IMR-90 (cell line): ENCODE data around the gene TTC39A. TPM values are rescaled to one million over a fixed set of nuclear protein-coding genes. Genes with fewer than 3 reads are reported as not detected.

Source experiments
- ATAC-seq: fragments of 200-7000 bp; cut with Tn5 transposase; 2 replicates; pipeline ENCODE4 v1.9.1; 2020; ENCODE audit warnings: low read depth, mild to moderate bottlenecking, moderate library complexity
- BruUV-seq: library from RNA; stranded (reverse); fragments of 400-500 nt; replicated peaks from 2 replicates; lab custom pipeline; 2021; lab: Mats Ljungman, UMichigan
- CTCF ChIA-PET: fragments of 300-600 bp; formaldehyde crosslinking; extraction: SDS; loops from one replicate; lab custom pipeline; 2021; ENCODE audit warnings: antibody characterized with exemption; lab: Yijun Ruan, JAX
- POLR2A ChIA-PET: fragments of 300-600 bp; sonication (Branson Sonifier 250); formaldehyde crosslinking; loops from one replicate; lab custom pipeline; 2022; ENCODE audit warnings: antibody characterized with exemption; ENCODE audit not compliant: unreplicated experiment; lab: Charles Lee
- DNase-seq: peaks from one replicate; pipeline ENCODE4 v3.0.0; 2013
- H2AFZ ChIP-seq: replicated peaks from 2 replicates; pipeline ENCODE3; 2013; ENCODE audit warnings: low read length, mild to moderate bottlenecking; ENCODE audit not compliant: poor library complexity
- H2AK5ac ChIP-seq: 2 replicates; pipeline ENCODE4 v1.6.1; 2013; ENCODE audit warnings: low read depth, low read length, inconsistent platforms
- H2AK9ac ChIP-seq: replicated peaks from 2 replicates; pipeline ENCODE3; 2013; ENCODE audit warnings: mild to moderate bottlenecking, low read depth, low read length, moderate library complexity; ENCODE audit not compliant: poor library complexity
- H2BK120ac ChIP-seq: 2 replicates; pipeline ENCODE4 v1.6.1; 2013; ENCODE audit warnings: low read depth, low read length, inconsistent platforms
- H2BK15ac ChIP-seq: 3 replicates; pipeline ENCODE4 v1.6.1; 2013; ENCODE audit warnings: low read depth, low read length, inconsistent platforms
- H2BK20ac ChIP-seq: 2 replicates; pipeline ENCODE4 v1.6.1; 2013; ENCODE audit warnings: low read depth, mild to moderate bottlenecking, inconsistent platforms, low read length, moderate library complexity
- H2BK5ac ChIP-seq: 2 replicates; pipeline ENCODE4 v1.6.1; 2013; ENCODE audit warnings: mild to moderate bottlenecking, low read depth, low read length, inconsistent platforms; ENCODE audit not compliant: poor library complexity, severe bottlenecking
- H3K14ac ChIP-seq: replicated peaks from 2 replicates; pipeline ENCODE4 v1.6.1; 2013; ENCODE audit warnings: low read depth, low read length, inconsistent platforms
- H3K18ac ChIP-seq: 2 replicates; pipeline ENCODE4 v1.6.1; 2013; ENCODE audit warnings: low read depth, low read length, control low read depth
- H3K23ac ChIP-seq: 2 replicates; pipeline ENCODE4 v1.6.1; 2013; ENCODE audit warnings: low read depth, low read length, inconsistent platforms
- H3K27ac ChIP-seq: 2 replicates; pipeline ENCODE4 v1.5.1; 2013; ENCODE audit warnings: mild to moderate bottlenecking, control low read depth, low read length; ENCODE audit not compliant: insufficient read depth
- H3K27me3 ChIP-seq: 2 replicates; pipeline ENCODE4 v1.6.1; 2013; ENCODE audit warnings: low read length; ENCODE audit not compliant: control insufficient read depth, insufficient read depth
- H3K36me3 ChIP-seq: 2 replicates; pipeline ENCODE4 v1.6.1; 2013; ENCODE audit warnings: low read length, mixed read lengths; ENCODE audit not compliant: control insufficient read depth, insufficient read depth
- H3K4ac ChIP-seq: 2 replicates; pipeline ENCODE4 v1.6.1; 2013; ENCODE audit warnings: low read depth, low read length, inconsistent platforms
- H3K4me1 ChIP-seq: 2 replicates; pipeline ENCODE4 v1.6.1; 2013; ENCODE audit warnings: low read length, mixed read lengths; ENCODE audit not compliant: control insufficient read depth, insufficient read depth
- H3K4me2 ChIP-seq: 2 replicates; pipeline ENCODE4 v1.6.1; 2013; ENCODE audit warnings: low read depth, mild to moderate bottlenecking, control low read depth, low read length, moderate library complexity
- H3K4me3 ChIP-seq: 2 replicates; pipeline ENCODE4 v1.5.1; 2013; ENCODE audit warnings: low read depth, mild to moderate bottlenecking, control low read depth, low read length, moderate library complexity; ENCODE audit not compliant: insufficient read depth
- H3K56ac ChIP-seq: 2 replicates; pipeline ENCODE4 v1.6.1; 2013; ENCODE audit warnings: low read length, inconsistent platforms; ENCODE audit not compliant: insufficient read depth; ENCODE audit errors: extremely low read depth
- H3K79me1 ChIP-seq, 2 experiments: 2 replicates each; pipeline ENCODE4 v1.6.1; 2013; ENCODE audit warnings: low read length in 2 of 2, inconsistent platforms in 1 of 2, low read depth in 1 of 2
- H3K9ac ChIP-seq: 2 replicates; pipeline ENCODE4 v1.6.1; 2013; ENCODE audit warnings: low read depth, low read length, control low read depth
- H3K9me1 ChIP-seq: 2 replicates; pipeline ENCODE4 v1.6.1; 2013; ENCODE audit warnings: low read length, inconsistent platforms; ENCODE audit not compliant: insufficient read depth
- H3K9me3 ChIP-seq: 2 replicates; pipeline ENCODE4 v1.6.1; 2013; ENCODE audit warnings: low read length; ENCODE audit not compliant: control insufficient read depth, insufficient read depth
- H4K20me1 ChIP-seq: 2 replicates; pipeline ENCODE4 v1.6.1; 2013; ENCODE audit warnings: low read length, inconsistent platforms; ENCODE audit not compliant: insufficient read depth
- H4K5ac ChIP-seq: 2 replicates; pipeline ENCODE4 v1.6.1; 2013; ENCODE audit warnings: mild to moderate bottlenecking, low read depth, low read length, control low read depth
- H4K8ac ChIP-seq, 2 experiments: 2 replicates each; pipeline ENCODE4 v1.6.1; 2013; ENCODE audit warnings: low read depth in 2 of 2, low read length in 2 of 2, control low read depth in 1 of 2, inconsistent platforms in 1 of 2
- H4K91ac ChIP-seq: 2 replicates; pipeline ENCODE4 v1.6.1; 2013; ENCODE audit warnings: low read depth, low read length, inconsistent platforms; ENCODE audit not compliant: insufficient read depth
- BHLHE40 ChIP-seq: fragments of 150-350 bp; IDR thresholded peaks from 2 replicates; pipeline ENCODE4 v1.6.1; 2016; ENCODE audit warnings: mild to moderate bottlenecking, low read depth, low read length
- CEBPB ChIP-seq: IDR thresholded peaks from 2 replicates; pipeline ENCODE4 v1.6.1; 2012; ENCODE audit warnings: low read depth, low read length, improper control_type of control experiment
- CHD1 ChIP-seq: IDR thresholded peaks from 2 replicates; pipeline ENCODE4 v1.6.1; 2012; ENCODE audit warnings: low read depth, low read length, improper control_type of control experiment
- CTCF ChIP-seq: conservative IDR thresholded peaks from 2 replicates; pipeline ENCODE4 v1.5.1; 2012; ENCODE audit warnings: mild to moderate bottlenecking, low read depth, low read length, improper control_type of control experiment
- FOS ChIP-seq: fragments of 150-350 bp; IDR thresholded peaks from 2 replicates; pipeline ENCODE4 v1.6.1; 2016; ENCODE audit warnings: low read depth, low read length
- MAFK ChIP-seq: IDR thresholded peaks from 2 replicates; pipeline ENCODE4 v1.6.1; 2012; ENCODE audit warnings: low read depth, low read length, improper control_type of control experiment
- MAZ ChIP-seq: IDR thresholded peaks from 2 replicates; pipeline ENCODE4 v1.6.1; 2012; ENCODE audit warnings: low read depth, mild to moderate bottlenecking, low read length, improper control_type of control experiment, moderate library complexity, borderline replicate concordance
- MXI1 ChIP-seq: IDR thresholded peaks from 2 replicates; pipeline ENCODE4 v1.6.1; 2012; ENCODE audit warnings: low read depth, mild to moderate bottlenecking, low read length, moderate library complexity, borderline replicate concordance
- NFE2L2 ChIP-seq: fragments of 150-350 bp; IDR thresholded peaks from 2 replicates; pipeline ENCODE4 v1.6.1; 2016; ENCODE audit warnings: low read depth, mild to moderate bottlenecking, low read length
- RAD21 ChIP-seq: IDR thresholded peaks from 2 replicates; pipeline ENCODE4 v1.6.1; 2012; ENCODE audit warnings: low read length, improper control_type of control experiment
- RCOR1 ChIP-seq: IDR thresholded peaks from 2 replicates; pipeline ENCODE4 v1.6.1; 2012; ENCODE audit warnings: mild to moderate bottlenecking, low read length, improper control_type of control experiment; ENCODE audit not compliant: insufficient replicate concordance
- RFX5 ChIP-seq: IDR thresholded peaks from 2 replicates; pipeline ENCODE4 v1.8.0; 2012; ENCODE audit warnings: low read depth, mild to moderate bottlenecking, low read length, moderate library complexity
- SMC3 ChIP-seq: fragments of 150-350 bp; IDR thresholded peaks from 2 replicates; pipeline ENCODE4 v1.6.1; 2016; ENCODE audit warnings: low read depth, mild to moderate bottlenecking, antibody characterized with exemption, low read length, moderate library complexity
- USF2 ChIP-seq: fragments of 150-350 bp; IDR thresholded peaks from 2 replicates; pipeline ENCODE4 v1.6.1; 2017; ENCODE audit warnings: mild to moderate bottlenecking, antibody characterized with exemption, low read length, low read depth
- WGBS, 2 experiments: methylation state at CpG; one replicate each; pipeline versions ENCODE4 v1.1.5 to v1.1.7; 2013; ENCODE audit warnings: missing lambda C conversion rate in 2 of 2; ENCODE audit not compliant: insufficient read length in 1 of 2; ENCODE audit errors: extremely low coverage in 2 of 2; 5-methylcytosine and 5-hydroxymethylcytosine counted together
- dilution Hi-C: fragments of 300-500 bp; cut with HindIII; formaldehyde crosslinking; loops from one replicate; pipeline ENCODE4 v1.14.3; 2018; ENCODE audit warnings: low sequenced_read_pairs; ENCODE audit not compliant: unreplicated experiment
- in situ Hi-C: fragments of 300-500 bp; cut with MboI; formaldehyde crosslinking; loops from 3 replicates; pipeline ENCODE4 v1.14.3; 2019; ENCODE audit warnings: low sequenced_read_pairs, inconsistent platforms, mixed read lengths
- intact Hi-C: fragments of 100-400 bp; cut with micrococcal nuclease; formaldehyde crosslinking; loops from 2 replicates; pipeline ENCODE4 v1.10.0; 2022
- polyA plus RNA-seq, 3 experiments: library from polyadenylated mRNA; depleted of rRNA; stranded (reverse); fragments of >200 nt; gene quantifications; 2 replicates each; pipeline ENCODE4 v1.2.3, GENCODE V29; 2012; ENCODE audit warnings: low replicate concordance in 1 of 3
- total RNA-seq: library from RNA; depleted of rRNA; stranded (reverse); fragments of >200 nt; gene quantifications from 2 replicates; pipeline ENCODE4 v1.2.3, GENCODE V29; 2012

TTC39A gene
- total and polyA plus RNA-seq, 2 of the 4 experiments (the other 2 are of a cell fraction), result 0.62 to 0.72 TPM

DNA sequence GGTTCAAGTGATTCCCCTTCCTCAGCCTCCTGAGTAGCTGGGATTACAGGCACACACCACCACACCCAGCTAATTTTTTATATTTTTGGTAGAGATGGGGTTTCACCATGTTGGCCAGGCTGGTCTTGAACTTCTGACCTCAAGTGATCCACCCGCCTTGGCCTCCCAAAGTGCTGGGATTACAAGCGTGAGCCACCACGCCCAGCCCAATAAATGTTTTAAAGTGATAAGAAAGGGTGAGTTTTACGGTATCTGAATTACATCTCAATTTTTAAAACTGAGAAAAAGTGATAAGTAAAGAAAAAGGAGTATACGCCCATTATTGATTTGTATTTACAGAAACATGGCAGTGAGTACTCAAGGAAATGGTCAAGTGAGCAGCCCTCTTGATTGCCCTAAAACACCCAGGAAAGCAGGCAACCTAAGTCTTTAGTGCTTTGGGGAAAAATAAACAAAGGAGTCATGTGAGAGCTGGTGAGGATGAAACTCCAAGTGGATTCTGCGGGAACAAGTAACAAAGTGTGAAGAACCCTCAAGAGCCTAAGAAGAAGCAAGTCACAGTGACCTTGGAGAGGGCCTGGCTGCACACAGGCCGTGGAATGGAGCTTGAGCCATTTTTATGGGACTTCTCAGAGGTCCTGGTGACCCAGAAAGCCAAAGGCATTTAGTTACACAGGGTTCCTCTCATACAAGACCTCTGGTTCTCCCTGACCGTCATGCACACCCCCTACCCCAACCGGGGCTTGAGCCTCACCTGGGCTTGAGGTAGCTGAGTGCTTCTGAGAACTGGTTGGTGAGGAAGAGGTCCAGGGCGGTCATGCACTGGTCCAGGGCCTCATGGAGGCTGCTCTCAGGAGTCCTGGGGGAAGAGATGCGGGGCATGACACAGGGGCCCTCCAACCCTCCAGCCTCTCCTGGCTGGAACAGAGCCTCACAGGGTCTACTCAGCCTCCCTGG, 9.1 kb downstream of the TTC39A start:
- no peak overlapping the region for H3K4ac ChIP-seq
- no peaks in the 10 kb centered on the region; the same call in 1 of the 2 replicates for H3K9me3 ChIP-seq
- CTCF ChIA-PET, result no interaction called here
- no peak overlapping the region for H2BK120ac ChIP-seq
- H3K9me1 ChIP-seq, result no peaks in the 10 kb centered on the region
- no peak overlapping the region for H4K8ac ChIP-seq
- no peak overlapping the region for H2BK20ac ChIP-seq
- H3K27me3 ChIP-seq, result peaks cover 4% of the 10 kb centered on the region; the same call in 1 of the 2 replicates
- H2AFZ ChIP-seq, result no peak overlapping the region
- no CpG with 5 or more reads among the region's 11 CpGs for WGBS, 2 experiments
- H2AK9ac ChIP-seq, result no peak overlapping the region
- H2BK15ac ChIP-seq, result no peak overlapping the region
- no peak overlapping the region for H3K56ac ChIP-seq
- H4K5ac ChIP-seq, result no peak overlapping the region
- H3K14ac ChIP-seq, result no peak overlapping the region
- no peak overlapping the region for H2BK5ac ChIP-seq
- no peaks in the 10 kb centered on the region for H3K79me1 ChIP-seq
- in situ Hi-C loops (no loop called here), dilution Hi-C loops (no loop called here), intact Hi-C loops (no loop called here)
- H3K4me2 ChIP-seq, result no peak overlapping the region
- DNase-seq, result no peak
- H3K36me3 ChIP-seq, result no peaks in the 10 kb centered on the region
- H3K18ac ChIP-seq, result no peak overlapping the region
- no TSS peak for BruUV-seq
- no peak for ATAC-seq
- no peak overlapping the region for H3K9ac ChIP-seq
- no peak overlapping the region for H3K4me3 ChIP-seq
- H3K27ac ChIP-seq, result no peak overlapping the region
- H3K4me1 ChIP-seq, result no peaks in the 10 kb centered on the region
- H3K23ac ChIP-seq, result no peak overlapping the region
- H4K91ac ChIP-seq, result no peak overlapping the region
- POLR2A ChIA-PET, result no interaction called here
- no peaks in the 10 kb centered on the region for H4K20me1 ChIP-seq
- no peak overlapping the region for H2AK5ac ChIP-seq
- no peak for TF ChIP-seq RCOR1
- no peak for TF ChIP-seq RFX5
- no peak for TF ChIP-seq BHLHE40
- TF ChIP-seq MAZ, result no peak
- no peak for TF ChIP-seq RAD21
- TF ChIP-seq USF2, result no peak
- TF ChIP-seq CEBPB, result no peak
- TF ChIP-seq NFE2L2, result no peak
- no peak for TF ChIP-seq FOS
- no peak for TF ChIP-seq SMC3
- no peak for TF ChIP-seq MAFK
- TF ChIP-seq CTCF, result no peak
- no peak for TF ChIP-seq CHD1
- no peak for TF ChIP-seq MXI1
